H9 (cell line): ENCODE measurements around the gene POU2F1. TPM values are rescaled to one million over a fixed set of nuclear protein-coding genes. Genes with fewer than 3 reads are reported as not detected.

Experiments
- DNase-seq: peaks from one replicate; pipeline ENCODE4 v3.0.0-alpha.2; 2017
- H2AFZ ChIP-seq: one replicate; pipeline ENCODE4 v1.6.1; 2013; ENCODE audit warnings: mild to moderate bottlenecking, low read length, control low read depth, moderate library complexity
- H2AK5ac ChIP-seq: 2 replicates; pipeline ENCODE4 v1.6.1; 2013; ENCODE audit warnings: low read length, control low read depth, mixed read lengths; ENCODE audit not compliant: insufficient read length
- H2BK120ac ChIP-seq: one replicate; pipeline ENCODE4 v1.6.1; 2013; ENCODE audit warnings: low read depth, mild to moderate bottlenecking, low read length, control low read depth, inconsistent platforms; ENCODE audit not compliant: poor library complexity, severe bottlenecking
- H2BK12ac ChIP-seq: 2 replicates; pipeline ENCODE4 v1.6.1; 2013; ENCODE audit warnings: low read length, control low read depth, mixed read lengths, low read depth; ENCODE audit not compliant: insufficient read length
- H2BK15ac ChIP-seq: 2 replicates; pipeline ENCODE4 v1.6.1; 2013; ENCODE audit warnings: low read depth, low read length, control low read depth
- H2BK20ac ChIP-seq: one replicate; pipeline ENCODE4 v1.6.1; 2013; ENCODE audit warnings: low read depth, mild to moderate bottlenecking, low read length, control low read depth, inconsistent platforms; ENCODE audit not compliant: poor library complexity, severe bottlenecking
- H2BK5ac ChIP-seq: 2 replicates; pipeline ENCODE4 v1.6.1; 2013; ENCODE audit warnings: low read length, control low read depth, mixed read lengths; ENCODE audit not compliant: insufficient read length
- H3K14ac ChIP-seq: 2 replicates; pipeline ENCODE4 v1.6.1; 2013; ENCODE audit warnings: low read length, control low read depth; ENCODE audit not compliant: insufficient read depth
- H3K18ac ChIP-seq: 2 replicates; pipeline ENCODE4 v1.6.1; 2013; ENCODE audit warnings: low read depth, mild to moderate bottlenecking, mixed read lengths, low read length, control low read depth; ENCODE audit not compliant: insufficient read length
- H3K23ac ChIP-seq: 2 replicates; pipeline ENCODE4 v1.6.1; 2013; ENCODE audit warnings: low read length, control low read depth, mixed read lengths, low read depth; ENCODE audit not compliant: insufficient read length
- H3K23me2 ChIP-seq: 2 replicates; pipeline ENCODE4 v1.6.1; 2013; ENCODE audit warnings: low read depth, mild to moderate bottlenecking, mixed read lengths, low read length, control low read depth; ENCODE audit not compliant: insufficient read length, poor library complexity, severe bottlenecking
- H3K27ac ChIP-seq: 2 replicates; pipeline ENCODE4 v1.5.1; 2013; ENCODE audit warnings: low read length, control low read depth, mixed read lengths, low read depth; ENCODE audit not compliant: insufficient read length
- H3K27me3 ChIP-seq: 2 replicates; pipeline ENCODE4 v1.6.1; 2013; ENCODE audit warnings: low read length, control low read depth, inconsistent platforms; ENCODE audit not compliant: insufficient read depth
- H3K4ac ChIP-seq: 2 replicates; pipeline ENCODE4 v1.6.1; 2013; ENCODE audit warnings: low read depth, mild to moderate bottlenecking, control low read depth, inconsistent platforms, low read length, moderate library complexity
- H3K4me1 ChIP-seq: 2 replicates; pipeline ENCODE4 v1.6.1; 2013; ENCODE audit warnings: low read length, control low read depth, inconsistent platforms; ENCODE audit not compliant: insufficient read depth
- H3K4me2 ChIP-seq: 2 replicates; pipeline ENCODE4 v1.6.1; 2013; ENCODE audit warnings: low read length, control low read depth, mixed read lengths; ENCODE audit not compliant: insufficient read length, insufficient read depth
- H3K56ac ChIP-seq: 2 replicates; pipeline ENCODE4 v1.6.1; 2013; ENCODE audit warnings: low read depth, mild to moderate bottlenecking, mixed read lengths, low read length, control low read depth; ENCODE audit not compliant: insufficient read length
- H3K79me1 ChIP-seq: 2 replicates; pipeline ENCODE4 v1.6.1; 2013; ENCODE audit warnings: low read depth, mild to moderate bottlenecking, moderate library complexity, low read length, control low read depth, inconsistent platforms; ENCODE audit not compliant: insufficient read depth, poor library complexity, severe bottlenecking
- H3K79me2 ChIP-seq: 2 replicates; pipeline ENCODE4 v1.6.1; 2013; ENCODE audit warnings: low read length, control low read depth, inconsistent platforms; ENCODE audit not compliant: insufficient read depth
- H3K9ac ChIP-seq: 2 replicates; pipeline ENCODE4 v1.6.1; 2013; ENCODE audit warnings: low read length, control low read depth, mixed read lengths; ENCODE audit not compliant: insufficient read length; ENCODE audit errors: extremely low read depth
- H3K9me3 ChIP-seq: one replicate; pipeline ENCODE4 v1.6.1; 2013; ENCODE audit warnings: low read depth, low read length, inconsistent platforms; ENCODE audit not compliant: control insufficient read depth
- H3T11ph ChIP-seq: one replicate; pipeline ENCODE4 v1.6.1; 2013; ENCODE audit warnings: mild to moderate bottlenecking, low read length, control low read depth, inconsistent platforms
- H4K20me1 ChIP-seq: one replicate; pipeline ENCODE4 v1.6.1; 2013; ENCODE audit not compliant: control insufficient read depth, insufficient read length, insufficient read depth
- H4K5ac ChIP-seq: 2 replicates; pipeline ENCODE4 v1.6.1; 2013; ENCODE audit warnings: low read depth, mild to moderate bottlenecking, mixed read lengths, low read length, control low read depth; ENCODE audit not compliant: insufficient read length
- H4K8ac ChIP-seq: replicated peaks from 2 replicates; pipeline ENCODE4 v1.6.1; 2013; ENCODE audit warnings: low read length, control low read depth, mixed read lengths, low read depth; ENCODE audit not compliant: insufficient read length
- H4K91ac ChIP-seq: 2 replicates; pipeline ENCODE4 v1.6.1; 2013; ENCODE audit warnings: low read depth, mild to moderate bottlenecking, moderate library complexity, mixed read lengths, low read length, control low read depth; ENCODE audit not compliant: insufficient read length
- H3K27ac Mint-ChIP-seq, 3 experiments: 2 replicates in 2 of 3; 3 replicates in 1 of 3; pipeline ENCODE4 v1.8.0; 2020 to 2021; ENCODE audit warnings: mixed read lengths in 3 of 3, mild to moderate bottlenecking in 1 of 3, moderate library complexity in 1 of 3
- H3K27me3 Mint-ChIP-seq: 2 replicates; pipeline ENCODE4 v1.8.0; 2021; ENCODE audit warnings: low read depth, mild to moderate bottlenecking, moderate library complexity, mixed read lengths
- H3K36me3 Mint-ChIP-seq, 3 experiments: 2 replicates in 2 of 3; 3 replicates in 1 of 3; pipeline ENCODE4 v1.8.0; 2020 to 2021; ENCODE audit warnings: low read depth in 3 of 3, mixed read lengths in 3 of 3; ENCODE audit not compliant: insufficient read depth in 1 of 3
- H3K4me1 Mint-ChIP-seq, 2 experiments: 2 replicates each; pipeline ENCODE4 v1.8.0; 2020; ENCODE audit warnings: mixed read lengths in 2 of 2
- H3K4me3 Mint-ChIP-seq, 2 experiments: 2 replicates in 1 of 2; 3 replicates in 1 of 2; pipeline ENCODE4 v1.8.0; 2020 to 2021; ENCODE audit warnings: mild to moderate bottlenecking in 2 of 2, mixed read lengths in 2 of 2, moderate library complexity in 1 of 2
- H3K9me3 Mint-ChIP-seq, 2 experiments: 2 replicates in 1 of 2; 3 replicates in 1 of 2; pipeline ENCODE4 v1.8.0; 2020; ENCODE audit warnings: mild to moderate bottlenecking in 2 of 2, mixed read lengths in 2 of 2, moderate library complexity in 1 of 2
- CTCF ChIP-seq: fragments of 200-600 bp; sonication (generic); conservative IDR thresholded peaks from 3 replicates; pipeline ENCODE4 v1.8.0; 2021; ENCODE audit warnings: antibody characterized with exemption, mild to moderate bottlenecking
- WGBS: extraction: QIAGEN DNeasy Blood & Tissue Kit; methylation state at CpG from one replicate; pipeline ENCODE4 v1.1.7; 2013; ENCODE audit warnings: missing lambda C conversion rate, low lambda C conversion rate, mixed read lengths; ENCODE audit not compliant: insufficient read length; ENCODE audit errors: extremely low coverage; 5-methylcytosine and 5-hydroxymethylcytosine counted together
- total RNA-seq: library from RNA; stranded (reverse); gene quantifications from 2 replicates; pipeline ENCODE4 v1.2.1, GENCODE V29; 2021

The POU2F1 gene
- total RNA-seq, 1 experiment from 2014 or later = 62.5 TPM

DNA sequence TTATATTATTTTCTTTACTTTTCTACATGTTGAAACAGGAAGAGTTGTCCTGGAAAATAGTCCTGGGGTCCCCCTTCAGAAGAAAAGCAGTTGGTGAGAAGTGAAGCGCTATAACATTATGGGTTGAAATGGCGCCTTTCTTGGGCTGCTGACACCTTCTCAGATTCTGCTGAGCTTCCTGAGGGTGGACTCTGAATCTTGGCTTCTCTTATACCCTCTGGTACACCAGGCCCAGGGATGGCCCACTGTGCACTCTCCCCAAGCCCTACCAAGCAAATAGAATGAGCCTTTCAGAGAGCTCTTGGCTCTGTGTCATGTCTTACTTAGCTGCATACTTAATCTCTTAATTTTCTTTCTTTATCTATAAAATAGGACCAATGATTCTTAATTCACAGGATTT, 255.4 kb downstream of the POU2F1 start:
- Histone ChIP-seq H2BK120ac (no peak overlapping the region), H3K79me2 (no peaks in the 10 kb centered on the region), H3K27ac (no peak overlapping the region), H3K79me1 (no peaks in the 10 kb centered on the region), H3K4me1 (no peaks in the 10 kb centered on the region), H3K9ac (no peak overlapping the region), H2BK20ac (no peak overlapping the region), H2AFZ (no peak overlapping the region), H3K14ac (no peak overlapping the region), H3K18ac (no peak overlapping the region), H3T11ph (no peak overlapping the region), H2AK5ac (no peak overlapping the region), H3K4me2 (no peak overlapping the region), H3K27me3 (no peaks in the 10 kb centered on the region), H3K23ac (no peak overlapping the region), H4K91ac (no peak overlapping the region), H2BK12ac (no peak overlapping the region), H3K56ac (no peak overlapping the region), H4K20me1 (no peaks in the 10 kb centered on the region), H2BK15ac (no peak overlapping the region), H3K9me3 (no peaks in the 10 kb centered on the region), H2BK5ac (no peak overlapping the region), H3K4ac (no peak overlapping the region), H3K23me2 (no peaks in the 10 kb centered on the region), H4K5ac (no peak overlapping the region), H4K8ac (no peak overlapping the region)
- no peak overlapping the region for H3K4me3 Mint-ChIP-seq
- no peak for DNase-seq
- H3K4me1 Mint-ChIP-seq = peaks cover 18% of the 10 kb centered on the region in 2 experiments
- TF ChIP-seq CTCF = no peak
- H3K36me3 Mint-ChIP-seq = no peaks in the 10 kb centered on the region
- H3K9me3 Mint-ChIP-seq = no peaks in the 10 kb centered on the region
- WGBS = no CpG with 5 or more reads among the region's 2 CpGs
- no peak overlapping the region for H3K27ac Mint-ChIP-seq
- no peaks in the 10 kb centered on the region; the same call in none of the 2 replicates for H3K27me3 Mint-ChIP-seq

Other genes starting within 250 kb of the POU2F1 start
- gene ILDR2, start 245.3 kb upstream of the POU2F1 start, total RNA-seq = 1.1 and 1.7 TPM in 2 replicates
- gene MAEL, start 231.6 kb upstream of the POU2F1 start, total RNA-seq = not detected in 2 replicates
- gene GPA33, start 130.5 kb upstream of the POU2F1 start, total RNA-seq = 0.11 TPM in 1 of 2 replicates, not detected in the other
- gene STYXL2, start 126.8 kb upstream of the POU2F1 start, total RNA-seq = 0.09 and 0.13 TPM in 2 replicates